GM19193 (cell line): ENCODE measurements around the gene TMEM213.

Experiments
- POLR2A ChIP-seq: IDR thresholded peaks from 4 replicates; pipeline ENCODE4 v1.6.1; 2011; ENCODE audit not compliant: insufficient read depth, insufficient read length; ENCODE audit errors: extremely low read depth

Gene TMEM213

DNA sequence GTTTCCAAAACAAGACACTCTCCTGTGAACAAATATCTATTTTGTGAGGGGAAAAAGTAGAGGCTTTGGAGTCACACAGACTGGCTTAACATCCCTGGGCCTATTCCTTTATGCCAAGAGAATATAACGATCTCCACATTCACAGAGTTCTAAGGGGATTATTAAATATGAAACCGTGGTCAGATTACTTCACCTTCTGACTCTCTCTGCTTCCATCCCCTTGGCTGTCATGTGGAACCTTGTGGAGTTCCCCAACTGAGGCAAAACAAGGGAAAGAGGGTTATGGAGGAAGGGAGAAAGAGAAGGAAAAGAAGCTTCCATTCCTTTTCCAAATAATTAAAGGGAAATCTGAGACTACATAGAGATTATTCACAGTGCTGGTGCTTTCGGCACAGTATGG is 55.7 kb downstream of the TMEM213 start:
- no peak for TF ChIP-seq POLR2A

DNA sequence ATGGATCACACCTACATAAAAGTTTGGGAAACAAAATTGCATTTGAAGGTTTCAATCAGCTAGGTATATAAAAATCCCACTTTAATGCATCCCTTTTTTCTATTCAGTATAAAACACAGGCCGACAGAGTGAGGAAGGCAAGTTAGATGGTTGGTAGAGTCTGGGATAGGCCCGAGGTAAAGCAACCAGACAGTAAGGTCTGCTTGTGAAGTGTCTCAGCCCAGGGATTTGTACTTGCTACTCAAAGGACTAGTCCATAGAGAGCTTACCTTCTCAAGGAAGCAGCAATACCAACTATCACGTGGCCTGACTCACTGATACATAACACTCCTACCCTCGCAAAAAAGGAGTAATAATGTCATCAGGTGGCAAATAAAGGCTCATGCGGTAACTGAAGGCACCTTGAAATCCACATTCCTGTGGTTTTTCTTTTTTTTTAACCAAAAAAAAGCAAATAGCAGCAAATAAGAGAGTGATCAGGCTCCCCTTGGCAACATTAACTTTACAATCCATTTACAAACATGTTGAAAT is 56.4 kb downstream of the TMEM213 start:
- no peak for TF ChIP-seq POLR2A

DNA sequence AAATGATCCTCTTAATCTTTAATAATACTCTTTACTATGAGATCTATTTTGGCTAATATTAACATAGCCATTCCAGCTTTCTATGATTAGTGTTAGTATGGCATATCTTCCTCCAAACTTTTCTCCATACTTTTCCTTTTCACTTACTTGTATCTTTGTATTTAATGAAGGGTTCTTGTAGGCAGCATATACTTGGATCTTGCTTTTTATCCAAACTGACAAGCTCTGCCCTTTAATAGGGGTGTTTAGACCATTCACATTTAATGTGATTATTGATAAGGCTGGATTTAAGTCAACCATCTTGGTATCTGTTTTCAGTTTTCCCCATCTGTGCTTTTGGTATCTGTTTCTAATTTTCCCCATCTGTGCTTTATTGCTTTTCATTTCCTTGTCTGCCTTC is 59.9 kb downstream of the TMEM213 start:
- no peak for TF ChIP-seq POLR2A

DNA sequence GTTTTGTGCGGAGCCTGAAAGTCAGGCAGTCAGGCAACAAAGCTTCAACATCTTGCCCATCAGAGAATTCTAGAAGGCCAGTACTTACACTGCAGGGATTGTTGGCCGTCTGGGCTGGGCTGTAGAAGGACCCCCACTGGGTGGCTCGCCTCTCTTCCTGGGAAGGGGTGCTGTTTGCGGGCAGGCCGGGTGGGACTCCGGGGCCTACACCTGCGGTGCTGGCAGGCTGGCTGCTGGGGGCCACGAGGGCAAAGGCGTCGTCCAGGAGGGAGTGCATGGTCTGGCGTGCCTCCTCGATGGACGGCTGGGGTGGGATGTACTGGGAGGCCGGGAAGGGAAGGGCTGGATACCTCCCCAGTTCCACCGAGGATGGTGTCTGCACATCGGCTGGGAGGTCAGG is 63.3 kb downstream of the TMEM213 start:
- no peak for TF ChIP-seq POLR2A

DNA sequence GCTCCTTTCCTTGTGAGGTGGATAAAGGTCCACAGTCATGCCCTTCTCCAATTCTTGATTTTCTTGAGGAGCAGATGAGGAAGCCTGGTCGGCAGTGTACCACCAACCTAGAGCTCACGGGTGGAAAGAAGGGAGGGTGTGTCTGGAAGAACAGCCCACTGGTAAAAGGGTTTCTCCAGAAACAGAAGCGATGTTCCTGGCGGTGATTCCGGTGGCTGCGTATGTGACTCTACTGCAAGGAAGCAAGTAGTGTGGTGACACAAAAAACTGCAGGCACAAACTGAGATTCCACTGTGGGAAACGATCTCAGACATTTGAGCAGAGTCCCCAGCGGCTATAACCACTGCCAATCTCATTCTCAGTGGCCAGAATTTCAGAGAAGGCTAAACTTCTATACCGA is 66.1 kb downstream of the TMEM213 start:
- TF ChIP-seq POLR2A = no peak

DNA sequence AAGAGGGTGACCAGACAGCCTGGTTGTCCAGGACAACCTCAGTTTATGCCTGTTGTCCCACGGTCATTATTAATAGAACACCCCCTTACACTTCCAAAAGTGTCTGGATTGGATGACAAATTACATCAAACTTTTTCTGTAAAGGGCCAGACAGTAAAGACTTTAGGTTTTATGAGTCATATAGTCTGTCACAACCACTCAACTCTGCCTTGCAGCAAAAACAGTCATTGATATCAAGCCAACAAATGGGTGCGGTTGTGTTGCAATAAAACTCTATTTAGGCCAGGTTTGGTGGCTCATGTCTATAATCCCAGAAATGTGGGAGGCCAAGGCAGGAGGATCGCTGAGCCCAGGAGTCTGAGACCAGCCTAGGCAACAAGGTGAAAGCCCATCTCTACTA is 66.9 kb downstream of the TMEM213 start:
- no peak for TF ChIP-seq POLR2A

DNA sequence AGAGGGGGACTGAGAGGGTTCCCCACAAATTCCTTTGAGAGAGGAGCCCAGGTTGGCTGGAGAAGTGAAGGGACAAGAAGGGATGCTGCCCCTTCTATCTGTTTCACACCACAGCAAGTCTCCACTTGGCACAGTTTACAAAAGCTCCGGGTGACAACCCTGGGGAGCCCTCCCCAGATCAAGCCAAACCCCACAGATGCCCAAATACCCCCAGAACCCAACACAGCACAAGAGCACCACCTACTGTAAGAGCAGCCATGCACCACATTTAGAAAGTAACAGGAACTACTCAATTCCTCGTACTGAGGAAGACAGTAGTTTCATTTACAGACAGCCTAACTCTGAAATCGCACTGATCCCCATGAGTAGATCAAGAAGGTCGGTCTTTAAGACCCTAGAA is 68.0 kb downstream of the TMEM213 start:
- no peak for TF ChIP-seq POLR2A

DNA sequence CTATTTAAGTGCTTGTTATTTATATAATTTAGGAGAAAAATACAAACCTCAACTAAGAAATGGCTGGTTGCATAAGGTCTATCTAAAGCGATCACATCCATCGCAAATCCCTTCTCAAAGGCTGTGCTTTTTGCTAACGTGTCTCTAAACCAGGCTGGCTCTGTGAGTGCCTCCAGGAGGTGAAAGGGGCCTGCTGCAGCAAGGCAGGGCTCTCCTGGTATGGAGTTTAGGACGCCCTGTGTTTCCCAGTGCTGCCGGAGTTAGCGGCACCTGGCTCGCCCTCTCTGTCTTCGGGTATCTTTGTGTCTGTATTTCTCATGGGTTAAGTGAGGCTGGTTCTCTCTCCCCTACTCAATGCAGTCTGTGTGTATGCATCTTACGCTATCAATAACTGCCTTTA is 68.6 kb downstream of the TMEM213 start:
- no peak for TF ChIP-seq POLR2A

DNA sequence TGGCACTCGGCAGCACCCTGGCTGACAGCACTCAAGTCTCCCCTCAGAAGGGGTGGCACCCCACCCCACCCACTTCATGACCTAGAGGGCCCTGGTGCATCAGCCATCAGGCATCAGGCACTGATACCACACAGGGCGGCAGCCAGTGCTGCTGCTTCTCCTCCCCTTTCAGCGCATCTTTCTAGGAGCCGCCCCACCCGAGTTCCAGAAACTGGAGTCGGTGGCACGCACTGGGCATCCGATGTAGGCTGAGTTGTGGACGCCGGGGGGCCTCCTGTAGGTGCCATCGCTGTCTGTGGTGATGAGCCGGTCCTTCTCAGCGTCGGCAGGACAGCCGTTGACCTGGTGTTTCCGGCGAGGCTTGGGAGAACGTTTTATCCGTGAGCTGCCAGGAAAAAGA is 70.0 kb downstream of the TMEM213 start:
- no peak for TF ChIP-seq POLR2A

DNA sequence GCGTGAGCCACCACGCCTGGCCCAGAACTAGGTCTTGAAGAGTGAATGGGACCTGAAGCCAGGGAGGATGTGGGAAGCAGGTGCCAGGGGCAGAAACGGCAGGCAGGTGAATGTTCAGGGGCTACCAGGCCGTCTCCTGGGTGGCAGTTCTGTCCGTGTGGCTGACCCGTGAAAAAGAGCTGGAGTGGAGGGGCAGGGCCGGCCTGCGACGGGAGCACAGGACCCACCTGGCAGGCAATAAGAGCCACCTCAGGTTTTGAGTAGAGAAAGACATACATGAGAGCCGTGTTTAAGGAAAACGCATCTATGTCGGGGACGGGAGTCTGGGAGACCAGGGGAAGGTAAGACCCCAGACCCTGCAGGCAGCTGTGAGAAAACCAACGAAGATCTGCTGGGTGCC is 70.9 kb downstream of the TMEM213 start:
- TF ChIP-seq POLR2A = no peak

DNA sequence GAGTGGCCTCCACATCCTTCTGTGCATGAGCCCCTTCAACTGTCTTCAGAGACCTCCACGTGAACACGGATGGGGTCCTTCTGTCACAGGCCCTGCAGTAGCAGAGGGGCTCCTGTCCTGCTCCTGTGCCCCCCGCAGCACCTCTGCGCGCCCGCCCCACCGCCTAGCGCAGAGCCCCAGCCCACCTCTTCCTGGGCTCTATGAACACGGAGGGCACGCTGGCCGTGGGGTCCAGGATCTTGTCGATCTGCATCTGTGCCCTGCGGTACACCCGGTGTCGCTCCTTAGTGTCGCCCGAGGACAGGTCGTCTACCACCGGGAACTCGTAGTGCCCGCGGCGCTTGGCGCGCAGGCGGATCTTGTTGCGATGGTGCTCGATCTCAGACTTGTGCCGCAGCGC is 71.6 kb downstream of the TMEM213 start:
- no peak for TF ChIP-seq POLR2A

DNA sequence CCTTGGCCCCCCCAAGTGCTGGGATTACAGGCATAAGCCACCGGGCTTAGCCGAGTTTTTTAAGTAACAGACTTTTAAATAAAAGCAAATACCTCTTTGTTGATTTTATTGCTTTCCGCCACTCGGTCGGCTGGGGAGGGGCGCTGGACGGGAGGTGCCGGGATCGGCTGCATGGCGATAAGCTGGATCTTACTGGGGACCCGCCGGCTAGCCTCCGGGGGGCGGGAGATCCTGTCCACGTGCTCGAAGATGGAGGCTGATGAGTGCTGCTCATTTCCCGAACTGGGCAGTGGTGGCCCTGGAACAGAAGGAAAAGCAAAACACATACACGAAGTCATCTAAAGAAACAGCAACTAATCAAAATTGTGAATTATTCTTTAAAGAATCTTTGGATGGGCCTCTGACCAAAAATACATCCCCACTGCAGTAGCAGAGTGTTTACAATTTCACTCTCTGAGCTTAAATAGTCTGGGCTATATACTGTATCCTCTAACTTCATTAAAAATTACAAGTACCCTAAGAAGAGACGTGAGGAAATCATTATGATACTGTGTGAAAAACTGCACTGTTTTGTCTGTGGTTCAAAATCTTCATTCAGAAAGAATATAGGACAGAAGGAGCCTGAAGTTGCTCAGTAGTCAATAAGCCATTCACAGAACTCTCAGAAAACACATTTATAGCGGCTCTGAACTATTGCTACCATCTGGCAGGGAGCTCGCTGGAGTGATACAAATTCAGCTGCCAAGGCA is 73.4 kb downstream of the TMEM213 start:
- TF ChIP-seq POLR2A = no peak

DNA sequence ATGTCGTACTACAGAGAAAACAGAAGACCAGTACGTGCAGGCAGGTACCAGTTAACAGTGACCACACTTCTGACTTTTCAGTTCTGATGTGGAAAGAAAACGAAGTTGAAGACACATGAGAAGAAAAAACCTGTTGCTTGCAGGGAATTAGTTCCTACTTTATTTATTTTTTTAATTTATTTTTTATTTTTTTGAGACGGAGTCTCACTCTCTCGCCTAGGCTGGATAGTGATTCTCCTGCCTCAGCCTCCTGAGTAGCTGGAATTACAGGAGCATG is 74.0 kb downstream of the TMEM213 start:
- TF ChIP-seq POLR2A = no peak

DNA sequence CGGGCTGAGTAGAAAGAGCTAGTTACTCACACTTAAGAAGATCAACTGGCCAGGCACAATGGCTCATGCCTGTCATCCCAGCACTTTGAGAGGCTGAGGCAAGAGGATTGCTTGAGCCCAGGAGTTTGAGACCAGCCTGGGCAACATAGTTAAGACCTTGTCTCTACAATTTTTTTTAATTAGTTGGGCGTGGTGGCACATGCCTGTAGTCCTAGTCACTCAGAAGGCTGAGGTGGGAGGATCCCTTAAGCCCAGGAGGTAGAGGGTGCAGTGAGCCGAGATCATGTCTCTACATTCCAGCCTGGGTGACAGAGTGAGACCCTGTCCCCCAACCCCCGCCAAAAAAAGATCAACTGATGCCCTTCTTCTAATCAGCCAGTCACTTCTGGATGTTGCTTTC is 74.8 kb downstream of the TMEM213 start:
- TF ChIP-seq POLR2A = no peak

DNA sequence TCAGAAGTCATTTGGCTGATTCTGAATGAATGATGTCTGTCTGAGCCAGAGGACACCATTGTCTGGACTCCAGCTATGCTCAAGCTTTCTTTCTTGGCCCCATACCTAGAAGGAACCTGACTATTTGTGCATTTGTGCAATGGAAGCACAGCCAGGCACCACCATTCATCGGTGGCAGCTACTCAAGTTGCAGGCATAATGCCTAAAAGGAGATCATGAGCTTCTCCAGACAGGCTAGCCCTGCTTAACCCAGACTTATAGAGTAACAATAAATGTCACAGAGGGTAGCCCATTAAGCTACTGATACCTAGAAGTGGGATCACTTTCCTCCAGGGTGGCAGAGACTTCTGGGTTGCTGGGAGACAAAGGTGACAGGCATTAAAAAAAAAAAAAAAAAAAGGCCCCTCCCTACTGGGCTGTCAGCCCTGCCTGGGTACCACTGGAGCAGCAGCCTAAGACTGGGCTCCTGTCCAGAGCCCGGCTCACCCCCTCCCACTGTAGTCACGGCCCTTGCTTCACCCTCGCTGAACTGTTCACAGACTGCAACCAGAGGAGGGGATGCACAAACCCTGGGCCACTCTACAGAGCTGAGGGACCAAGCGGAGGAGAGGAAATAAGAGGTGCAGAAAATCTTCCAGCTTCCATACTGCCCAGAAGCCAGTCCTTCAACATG is 75.6 kb downstream of the TMEM213 start:
- TF ChIP-seq POLR2A = no peak

DNA sequence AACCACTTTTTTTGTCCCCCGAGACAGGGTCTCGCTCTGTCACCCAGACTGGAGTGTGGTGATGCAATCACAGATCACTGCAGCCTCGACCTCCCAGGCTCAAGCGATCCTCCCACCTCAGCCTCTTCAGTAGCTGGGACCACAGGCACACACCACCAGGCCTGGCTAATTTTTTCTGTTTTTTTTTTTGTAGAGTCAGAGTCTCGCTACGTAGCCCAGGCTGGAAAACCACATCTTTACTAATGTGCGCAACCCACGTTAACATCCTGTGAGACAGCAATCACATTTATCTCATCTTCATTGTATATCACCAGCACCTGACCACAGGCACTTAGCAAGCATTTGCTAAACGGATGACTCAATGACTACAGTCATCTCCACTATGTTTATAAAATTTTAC is 78.0 kb downstream of the TMEM213 start:
- no peak for TF ChIP-seq POLR2A
